Osteoblast (primary cell): Measurements from ENCODE around the gene PROK1. TPM values are rescaled to one million over a fixed set of nuclear protein-coding genes. Genes with fewer than 3 reads are reported as not detected.
"Not testable (repeated sequence)": the region's sequence is repeated elsewhere in the genome, so short reads cannot be mapped to it uniquely, and the experiment has no call there.

Experiments
- DNase-seq: peaks from one replicate; pipeline ENCODE4 v3.0.0; 2011; ENCODE audit warnings: low spot score, mixed read lengths; ENCODE audit not compliant: insufficient read length; ENCODE audit errors: missing footprints
- H2AFZ ChIP-seq: 2 replicates; pipeline ENCODE4 v1.6.0; 2011; ENCODE audit warnings: mild to moderate bottlenecking, low read length
- H3K27ac ChIP-seq: 2 replicates; pipeline ENCODE4 v1.5.1; 2011; ENCODE audit warnings: mild to moderate bottlenecking, low read depth, low read length, moderate library complexity
- H3K27me3 ChIP-seq: 2 replicates; pipeline ENCODE4 v1.6.0; 2012; ENCODE audit warnings: mild to moderate bottlenecking, control low read depth, inconsistent platforms, low read length, moderate library complexity; ENCODE audit not compliant: insufficient read depth
- H3K36me3 ChIP-seq: 2 replicates; pipeline ENCODE4 v1.5.1; 2011; ENCODE audit warnings: mild to moderate bottlenecking, low read length, control low read depth, moderate library complexity; ENCODE audit not compliant: insufficient read depth
- H3K4me1 ChIP-seq: 2 replicates; pipeline ENCODE4 v1.5.1; 2011; ENCODE audit warnings: mild to moderate bottlenecking, low read length, control low read depth, moderate library complexity; ENCODE audit not compliant: insufficient read depth
- H3K4me2 ChIP-seq: 2 replicates; pipeline ENCODE4 v1.6.0; 2011; ENCODE audit warnings: mild to moderate bottlenecking, low read length; ENCODE audit not compliant: insufficient read depth
- H3K4me3 ChIP-seq: fragments of 200-600 bp; sonication (generic); 3 replicates; pipeline ENCODE4 v1.5.1; 2012; ENCODE audit warnings: mild to moderate bottlenecking, low read length, inconsistent platforms; ENCODE audit not compliant: insufficient read depth
- H3K79me2 ChIP-seq: 2 replicates; pipeline ENCODE4 v1.6.0; 2012; ENCODE audit warnings: mild to moderate bottlenecking, low read length, control low read depth, inconsistent platforms; ENCODE audit not compliant: insufficient read depth
- H3K9me3 ChIP-seq: 2 replicates; pipeline ENCODE4 v1.5.1; 2011; ENCODE audit warnings: low read depth, low read length, control low read depth
- H4K20me1 ChIP-seq: 2 replicates; pipeline ENCODE4 v1.6.0; 2012; ENCODE audit warnings: mild to moderate bottlenecking, low read length, control low read depth; ENCODE audit not compliant: insufficient read depth
- total RNA-seq: library from RNA; depleted of rRNA; stranded (reverse); fragments of >200 nt; gene quantifications from 2 replicates; pipeline ENCODE4 v1.2.3, GENCODE V29; 2012
- TF ChIP-seq, protein P1 (sequence below): IDR thresholded peaks from 2 replicates; pipeline ENCODE4 v1.5.1; 2011; ENCODE audit warnings: mild to moderate bottlenecking, low read depth, low read length, moderate library complexity; ENCODE audit errors: extremely low read depth

The PROK1 gene
- total RNA-seq, 1 donor: not detected

DNA sequence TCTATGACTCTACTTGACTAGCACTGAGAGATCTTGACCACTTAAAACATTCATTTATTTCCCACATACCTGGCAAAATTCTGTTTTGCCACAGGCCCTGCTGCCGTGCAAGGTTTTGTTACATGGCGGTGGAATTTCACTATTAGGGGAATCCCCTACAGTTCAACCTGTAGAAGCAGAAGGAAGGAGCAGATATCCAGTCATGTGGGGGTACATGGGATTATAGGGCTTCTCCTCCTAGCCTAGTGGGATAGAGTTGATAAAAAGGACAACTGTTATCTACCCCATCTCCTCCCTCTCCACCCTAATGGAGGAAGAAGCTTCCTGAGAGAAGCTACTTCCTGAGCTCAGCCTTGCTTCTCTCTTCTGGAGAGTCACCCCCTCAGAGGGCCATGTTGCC is 17.7 kb upstream of the PROK1 start:
- TF ChIP-seq, protein P1, sequence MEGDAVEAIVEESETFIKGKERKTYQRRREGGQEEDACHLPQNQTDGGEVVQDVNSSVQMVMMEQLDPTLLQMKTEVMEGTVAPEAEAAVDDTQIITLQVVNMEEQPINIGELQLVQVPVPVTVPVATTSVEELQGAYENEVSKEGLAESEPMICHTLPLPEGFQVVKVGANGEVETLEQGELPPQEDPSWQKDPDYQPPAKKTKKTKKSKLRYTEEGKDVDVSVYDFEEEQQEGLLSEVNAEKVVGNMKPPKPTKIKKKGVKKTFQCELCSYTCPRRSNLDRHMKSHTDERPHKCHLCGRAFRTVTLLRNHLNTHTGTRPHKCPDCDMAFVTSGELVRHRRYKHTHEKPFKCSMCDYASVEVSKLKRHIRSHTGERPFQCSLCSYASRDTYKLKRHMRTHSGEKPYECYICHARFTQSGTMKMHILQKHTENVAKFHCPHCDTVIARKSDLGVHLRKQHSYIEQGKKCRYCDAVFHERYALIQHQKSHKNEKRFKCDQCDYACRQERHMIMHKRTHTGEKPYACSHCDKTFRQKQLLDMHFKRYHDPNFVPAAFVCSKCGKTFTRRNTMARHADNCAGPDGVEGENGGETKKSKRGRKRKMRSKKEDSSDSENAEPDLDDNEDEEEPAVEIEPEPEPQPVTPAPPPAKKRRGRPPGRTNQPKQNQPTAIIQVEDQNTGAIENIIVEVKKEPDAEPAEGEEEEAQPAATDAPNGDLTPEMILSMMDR: no peak
- no peaks in the 10 kb centered on the region for H3K4me1 ChIP-seq
- no peak overlapping the region for H2AFZ ChIP-seq
- H3K27me3 ChIP-seq: peaks cover 21% of the 10 kb centered on the region
- H3K36me3 ChIP-seq: no peaks in the 10 kb centered on the region
- H3K4me2 ChIP-seq: no peak overlapping the region
- H3K9me3 ChIP-seq: no peaks in the 10 kb centered on the region
- no peak overlapping the region for H3K4me3 ChIP-seq
- no peak overlapping the region for H3K27ac ChIP-seq
- DNase-seq: no peak
- no peaks in the 10 kb centered on the region for H3K79me2 ChIP-seq
- no peaks in the 10 kb centered on the region for H4K20me1 ChIP-seq

DNA sequence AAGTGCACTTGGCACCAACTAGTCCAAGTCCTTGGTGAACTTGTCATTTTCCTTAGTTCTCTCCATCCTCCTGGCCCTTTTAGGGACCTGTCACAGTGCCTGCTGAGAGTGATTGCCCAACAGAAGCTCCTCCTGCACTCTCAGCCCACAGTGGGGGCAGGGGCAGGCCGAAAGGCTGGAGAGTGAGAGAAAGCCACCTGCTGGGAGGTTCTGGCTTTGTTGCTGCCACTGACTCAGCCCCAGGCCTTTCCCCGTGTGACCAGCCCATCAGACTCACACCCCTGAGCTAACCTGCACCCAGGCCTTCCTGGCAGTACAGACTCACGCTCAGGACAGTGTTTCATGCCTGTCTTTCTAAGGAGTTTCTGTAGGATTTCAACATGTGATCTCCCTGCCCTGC is 17.1 kb upstream of the PROK1 start:
- no peaks in the 10 kb centered on the region for H3K9me3 ChIP-seq
- H3K27ac ChIP-seq: no peak overlapping the region
- TF ChIP-seq, protein P1: peak; percentile 14
- no peak for DNase-seq
- peaks cover 20% of the 10 kb centered on the region for H3K27me3 ChIP-seq
- H3K79me2 ChIP-seq: no peaks in the 10 kb centered on the region
- H3K36me3 ChIP-seq: no peaks in the 10 kb centered on the region
- no peak overlapping the region for H3K4me3 ChIP-seq
- no peaks in the 10 kb centered on the region for H4K20me1 ChIP-seq
- H3K4me2 ChIP-seq: no peak overlapping the region
- no peaks in the 10 kb centered on the region for H3K4me1 ChIP-seq
- H2AFZ ChIP-seq: no peak overlapping the region

- H3K27ac ChIP-seq: no peak overlapping the region
- no peaks in the 10 kb centered on the region for H3K9me3 ChIP-seq
- H3K36me3 ChIP-seq: no peaks in the 10 kb centered on the region
- no peaks in the 10 kb centered on the region for H3K79me2 ChIP-seq
- no peak for DNase-seq
- peaks cover 17% of the 10 kb centered on the region for H3K27me3 ChIP-seq
- H4K20me1 ChIP-seq: no peaks in the 10 kb centered on the region
- H3K4me1 ChIP-seq: no peaks in the 10 kb centered on the region
- H2AFZ ChIP-seq: no peak overlapping the region
- H3K4me2 ChIP-seq: no peak overlapping the region
- TF ChIP-seq, protein P1: no peak
- H3K4me3 ChIP-seq: no peak overlapping the region
Observed at GRCh38 chr1:110434946-110435345, 16.0 kb upstream of the PROK1 start.

DNA sequence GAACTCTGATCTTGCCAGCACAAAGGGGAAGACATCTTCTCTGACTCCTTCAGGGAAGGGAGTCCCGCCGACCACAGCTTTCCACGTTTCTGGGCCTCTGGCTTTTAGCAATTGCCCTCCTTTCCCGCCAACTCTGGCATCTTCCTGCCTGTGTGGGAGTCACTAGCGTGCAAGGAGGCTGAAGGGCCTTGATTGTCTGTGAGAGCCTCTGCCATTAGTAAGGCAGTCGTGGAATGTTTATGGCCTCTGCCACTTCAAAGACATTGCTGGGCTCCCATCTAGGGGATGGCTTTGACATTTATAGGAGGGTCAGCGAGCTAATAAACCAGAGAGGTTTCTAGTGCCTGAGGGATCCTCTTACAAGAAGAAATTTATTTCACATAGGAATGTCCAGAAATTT is 14.3 kb upstream of the PROK1 start:
- H4K20me1 ChIP-seq: no peaks in the 10 kb centered on the region
- no peak overlapping the region for H3K4me3 ChIP-seq
- peak; percentile 66 for DNase-seq
- no peaks in the 10 kb centered on the region for H3K9me3 ChIP-seq
- no peak overlapping the region for H3K4me2 ChIP-seq
- TF ChIP-seq, protein P1: no peak
- H3K27me3 ChIP-seq: peaks cover 5% of the 10 kb centered on the region
- peaks cover 7% of the 10 kb centered on the region for H3K4me1 ChIP-seq
- H3K27ac ChIP-seq: no peak overlapping the region
- H3K79me2 ChIP-seq: no peaks in the 10 kb centered on the region
- no peak overlapping the region for H2AFZ ChIP-seq
- no peaks in the 10 kb centered on the region for H3K36me3 ChIP-seq

DNA sequence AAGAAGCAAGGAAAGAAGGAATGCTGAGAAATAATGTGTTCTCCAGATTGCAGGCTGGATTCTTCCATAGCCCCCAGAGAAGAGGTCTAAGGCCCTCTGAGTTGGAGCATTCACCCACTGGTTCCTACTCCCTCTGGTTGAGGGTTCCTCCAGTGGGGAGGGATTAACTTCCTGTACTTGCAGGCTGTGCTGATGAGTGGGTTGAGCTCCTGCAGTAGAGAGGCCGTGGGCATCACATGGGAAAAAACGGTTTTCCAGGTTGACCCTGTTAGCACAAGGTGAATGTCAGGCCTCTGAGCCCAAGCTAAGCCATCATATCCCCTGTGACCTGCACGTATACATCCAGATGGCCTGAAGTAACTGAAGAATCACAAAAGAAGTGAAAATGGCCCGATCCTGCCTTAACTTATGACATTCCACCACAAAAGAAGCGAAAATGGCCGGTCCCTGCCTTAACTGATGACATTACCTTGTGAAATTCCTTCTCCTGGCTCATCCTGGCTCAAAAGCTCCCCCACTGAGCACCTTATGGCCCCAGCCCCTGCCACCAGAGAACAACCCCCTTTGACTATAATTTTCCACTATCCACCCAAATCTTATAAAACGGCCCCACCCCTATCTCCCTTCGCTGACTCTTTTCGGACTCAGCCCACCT is 13.2 kb upstream of the PROK1 start:
- not testable (repeated sequence) for H3K4me1 ChIP-seq, H3K79me2 ChIP-seq, H2AFZ ChIP-seq, H3K4me2 ChIP-seq, H3K4me3 ChIP-seq, H3K9me3 ChIP-seq, H3K27me3 ChIP-seq, H3K36me3 ChIP-seq, H3K27ac ChIP-seq, H4K20me1 ChIP-seq, DNase-seq
